ENCODE results near the gene IP6K3. TPM values are rescaled to one million over a fixed set of nuclear protein-coding genes. Genes with fewer than 3 reads are reported as not detected.

IP6K3 gene
- total RNA-seq, 1 donor from 2014 or later = 2.7 TPM

- peaks cover 25% of the 10 kb centered on the region for H3K4me1 Mint-ChIP-seq (ENCODE audit: low read depth, unreplicated experiment)
- H3K36me3 Mint-ChIP-seq (ENCODE audit: unreplicated experiment) = peaks cover 5% of the 10 kb centered on the region
- TF ChIP-seq CTCF (IDR thresholded peaks at IDR 0.05; ENCODE audit: partially characterized antibody, unreplicated experiment) = no peak
- H3K9me3 Mint-ChIP-seq (ENCODE audit: unreplicated experiment) = peaks cover 15% of the 10 kb centered on the region
- peaks cover 7% of the 10 kb centered on the region for H3K27me3 Mint-ChIP-seq (ENCODE audit: unreplicated experiment)
- DNase-seq = no peak
- H3K4me3 Mint-ChIP-seq (ENCODE audit: unreplicated experiment) = peak overlapping the region; percentile 26
- no peak overlapping the region for H3K27ac Mint-ChIP-seq (ENCODE audit: unreplicated experiment)
Observed at GRCh38 chr6:33708516-33709204, 38.0 kb downstream of the IP6K3 start.

- no peak overlapping the region for H3K27ac Mint-ChIP-seq (ENCODE audit: unreplicated experiment)
- TF ChIP-seq CTCF (IDR thresholded peaks at IDR 0.05; ENCODE audit: partially characterized antibody, unreplicated experiment) = no peak
- H3K36me3 Mint-ChIP-seq (ENCODE audit: unreplicated experiment) = peaks cover 5% of the 10 kb centered on the region
Observed at GRCh38 chr6:33707771-33708170, 38.9 kb downstream of the IP6K3 start.

GRCh38 chr6:33705955-33706725 lies 40.6 kb downstream of the IP6K3 start:
- no peak overlapping the region for H3K4me3 Mint-ChIP-seq (ENCODE audit: unreplicated experiment)
- H3K36me3 Mint-ChIP-seq (ENCODE audit: unreplicated experiment) = peaks cover 5% of the 10 kb centered on the region
- H3K4me1 Mint-ChIP-seq (ENCODE audit: low read depth, unreplicated experiment) = peaks cover 35% of the 10 kb centered on the region
- peaks cover 5% of the 10 kb centered on the region for H3K27me3 Mint-ChIP-seq (ENCODE audit: unreplicated experiment)
- no peak overlapping the region for H3K27ac Mint-ChIP-seq (ENCODE audit: unreplicated experiment)
- no peak for DNase-seq
- peaks cover 10% of the 10 kb centered on the region for H3K9me3 Mint-ChIP-seq (ENCODE audit: unreplicated experiment)
- TF ChIP-seq CTCF (IDR thresholded peaks at IDR 0.05; ENCODE audit: partially characterized antibody, unreplicated experiment) = no peak

More at GRCh38 chr6:33707771-33708170, 38.9 kb downstream of the IP6K3 start:
- peak overlapping the region; percentile 26 for H3K4me3 Mint-ChIP-seq (ENCODE audit: unreplicated experiment)
- peaks cover 13% of the 10 kb centered on the region for H3K9me3 Mint-ChIP-seq (ENCODE audit: unreplicated experiment)
- no peak for DNase-seq
- peaks cover 25% of the 10 kb centered on the region for H3K4me1 Mint-ChIP-seq (ENCODE audit: low read depth, unreplicated experiment)
- peaks cover 7% of the 10 kb centered on the region for H3K27me3 Mint-ChIP-seq (ENCODE audit: unreplicated experiment)

GRCh38 chr6:33705268-33705885 lies 41.3 kb downstream of the IP6K3 start:
- peaks cover 5% of the 10 kb centered on the region for H3K27me3 Mint-ChIP-seq (ENCODE audit: unreplicated experiment)
- DNase-seq = no peak
- H3K27ac Mint-ChIP-seq (ENCODE audit: unreplicated experiment) = no peak overlapping the region
- no peak overlapping the region for H3K4me3 Mint-ChIP-seq (ENCODE audit: unreplicated experiment)
- peaks cover 8% of the 10 kb centered on the region for H3K9me3 Mint-ChIP-seq (ENCODE audit: unreplicated experiment)
- peaks cover 5% of the 10 kb centered on the region for H3K36me3 Mint-ChIP-seq (ENCODE audit: unreplicated experiment)
- TF ChIP-seq CTCF (IDR thresholded peaks at IDR 0.05; ENCODE audit: partially characterized antibody, unreplicated experiment) = no peak
- peaks cover 34% of the 10 kb centered on the region for H3K4me1 Mint-ChIP-seq (ENCODE audit: low read depth, unreplicated experiment)
